CD14-positive monocyte (primary cell): ENCODE results near the gene PRRX2. TPM values are rescaled to one million over a fixed set of nuclear protein-coding genes. Genes with fewer than 3 reads are reported as not detected.
A peak's percentile ranks its signal among the peaks of the same experiment; 100 is the strongest.

Experiments
- DNase-seq, 3 donors: peaks; one replicate each; pipeline ENCODE4 v3.0.0-alpha.2; 2011 to 2022
- H2AFZ ChIP-seq: 2 replicates; pipeline ENCODE4 v1.6.0; 2012; ENCODE audit warnings: mild to moderate bottlenecking, low read depth, low read length, inconsistent platforms; ENCODE audit not compliant: insufficient read depth, poor library complexity, severe bottlenecking
- H3K27ac ChIP-seq, 2 donors: 1 replicate in 1 of 2; 2 replicates in 1 of 2; pipeline ENCODE4 v1.5.1; 2012 to 2013; ENCODE audit warnings: low read length in 2 of 2, control low read depth in 1 of 2, inconsistent platforms in 1 of 2, low read depth in 1 of 2, mild to moderate bottlenecking in 1 of 2
- H3K27me3 ChIP-seq, 2 donors: one replicate each; pipeline versions ENCODE4 v1.6.0 to v1.6.1; 2011 to 2013; ENCODE audit warnings: low read length in 2 of 2; ENCODE audit not compliant: control insufficient read depth in 2 of 2, insufficient read depth in 2 of 2
- H3K36me3 ChIP-seq, 2 donors: replicated peaks in 1 of 2; 1 replicate in 1 of 2; 2 replicates in 1 of 2; pipeline versions ENCODE4 v1.5.1 to v1.6.1; 2012 to 2013; ENCODE audit warnings: low read length in 2 of 2, control low read depth in 1 of 2, inconsistent platforms in 1 of 2, mild to moderate bottlenecking in 1 of 2; ENCODE audit not compliant: insufficient read depth in 2 of 2, control insufficient read depth in 1 of 2
- H3K4me1 ChIP-seq, 2 donors: 1 replicate in 1 of 2; 2 replicates in 1 of 2; pipeline versions ENCODE4 v1.5.1 to v1.6.1; 2012 to 2013; ENCODE audit warnings: low read length in 2 of 2, control low read depth in 1 of 2, inconsistent platforms in 1 of 2, mild to moderate bottlenecking in 1 of 2, moderate library complexity in 1 of 2; ENCODE audit not compliant: insufficient read depth in 2 of 2, control insufficient read depth in 1 of 2
- H3K4me2 ChIP-seq: replicated peaks from 2 replicates; pipeline ENCODE3; 2012; ENCODE audit warnings: low read length, moderate library complexity, mild to moderate bottlenecking; ENCODE audit not compliant: poor library complexity, severe bottlenecking; ENCODE audit errors: extremely low read depth
- H3K4me3 ChIP-seq, 3 experiments: fragments of 200-600 bp in 1 of 3; sonication (generic) in 1 of 3; replicated peaks in 1 of 3; 1 replicate in 2 of 3; 2 replicates in 1 of 3; pipeline ENCODE4 v1.5.1; 2011 to 2013; ENCODE audit warnings: low read length in 3 of 3, mild to moderate bottlenecking in 3 of 3, control low read depth in 2 of 3, low read depth in 2 of 3, inconsistent platforms in 1 of 3, moderate library complexity in 1 of 3
- H3K79me2 ChIP-seq: 2 replicates; pipeline ENCODE4 v1.6.0; 2012; ENCODE audit warnings: mild to moderate bottlenecking, control low read depth, inconsistent platforms, low read length, moderate library complexity; ENCODE audit not compliant: insufficient read depth
- H3K9ac ChIP-seq: 2 replicates; pipeline ENCODE4 v1.6.0; 2017; ENCODE audit warnings: low read length, mild to moderate bottlenecking; ENCODE audit not compliant: insufficient read depth, poor library complexity, severe bottlenecking
- H3K9me3 ChIP-seq, 2 donors: replicated peaks in 1 of 2; 1 replicate in 1 of 2; 2 replicates in 1 of 2; pipeline versions ENCODE4 v1.5.1 to v1.6.1; 2012 to 2013; ENCODE audit warnings: low read length in 2 of 2, control low read depth in 1 of 2; ENCODE audit not compliant: control insufficient read depth in 1 of 2, insufficient read depth in 1 of 2
- H4K20me1 ChIP-seq: 2 replicates; pipeline ENCODE4 v1.6.0; 2012; ENCODE audit warnings: mild to moderate bottlenecking, low read length, control low read depth, moderate library complexity; ENCODE audit not compliant: insufficient read depth
- H3K27ac Mint-ChIP-seq, 7 donors: one replicate each; pipeline ENCODE4 v1.8.0; 2020; ENCODE audit warnings: mild to moderate bottlenecking in 7 of 7, mixed read lengths in 7 of 7, moderate library complexity in 6 of 7, inconsistent platforms in 2 of 7
- H3K27me3 Mint-ChIP-seq, 3 donors: one replicate each; pipeline ENCODE4 v1.8.0; 2021 to 2022; ENCODE audit warnings: low read depth in 3 of 3, mild to moderate bottlenecking in 3 of 3, mixed read lengths in 3 of 3, moderate library complexity in 3 of 3, inconsistent platforms in 1 of 3
- H3K36me3 Mint-ChIP-seq, 2 donors: one replicate each; pipeline ENCODE4 v1.8.0; 2020; ENCODE audit warnings: mixed read lengths in 2 of 2, inconsistent platforms in 1 of 2, mild to moderate bottlenecking in 1 of 2
- H3K4me1 Mint-ChIP-seq: one replicate; pipeline ENCODE4 v1.8.0; 2020; ENCODE audit warnings: mild to moderate bottlenecking, mixed read lengths
- H3K4me3 Mint-ChIP-seq, 2 donors: one replicate each; pipeline ENCODE4 v1.8.0; 2020; ENCODE audit warnings: mild to moderate bottlenecking in 2 of 2, mixed read lengths in 2 of 2, moderate library complexity in 1 of 2
- H3K9me3 Mint-ChIP-seq, 7 donors: one replicate each; pipeline ENCODE4 v1.8.0; 2020 to 2022; ENCODE audit warnings: mixed read lengths in 7 of 7, mild to moderate bottlenecking in 6 of 7, moderate library complexity in 6 of 7, inconsistent platforms in 2 of 7
- CTCF ChIP-seq: fragments of 200-600 bp; IDR thresholded peaks from one replicate; pipeline ENCODE4 v1.8.0; 2022; ENCODE audit warnings: antibody characterized with exemption, mild to moderate bottlenecking
- WGBS: methylation state at CpG from one replicate; pipeline ENCODE4 v1.1.5; 2013; ENCODE audit warnings: missing lambda C conversion rate; ENCODE audit not compliant: insufficient coverage; 5-methylcytosine and 5-hydroxymethylcytosine counted together
- intact Hi-C, 2 donors: fragments of 100-400 bp; cut with micrococcal nuclease; formaldehyde crosslinking; loops; one replicate each; pipeline versions ENCODE4 v1.15.0 to v1.15.1; 2023
- polyA plus RNA-seq, 3 donors: library from polyadenylated mRNA; depleted of rRNA in 1 of 3; unstranded in 2 of 3; stranded (reverse) in 1 of 3; fragments of 300-500 nt in 2 of 3; fragments of >200 nt in 1 of 3; fragmentation: Illumina TruSeq in 2 of 3; gene quantifications; 1 replicate in 2 of 3; 2 replicates in 1 of 3; pipeline ENCODE4 v1.2.3, GENCODE V29; 2012 to 2021

The PRRX2 gene
- polyA plus RNA-seq, 3 donors = not detected

DNA sequence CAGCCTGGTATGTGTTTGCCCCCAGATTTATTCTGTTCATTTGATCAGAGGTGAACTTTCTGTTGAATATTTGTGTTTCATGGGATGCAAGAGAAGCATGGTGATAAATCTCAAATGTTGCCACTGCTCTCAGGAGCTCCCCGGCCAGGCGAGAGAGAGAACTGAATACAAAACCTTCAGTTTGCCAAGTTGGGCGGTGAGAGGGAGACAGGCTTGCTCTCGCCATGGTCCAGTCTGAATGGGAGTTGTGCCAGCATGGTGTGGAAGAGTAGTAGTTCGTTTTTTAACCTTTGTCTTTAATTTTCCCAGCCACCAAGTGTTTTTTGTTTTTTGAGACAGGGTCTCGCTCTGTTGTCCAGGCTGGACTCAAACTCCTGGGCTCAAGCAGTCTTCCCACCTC, 36.7 kb upstream of the PRRX2 start:
- peak overlapping the region in 5 of 7 donors; percentile 12 to 78 (median 65) for H3K27ac Mint-ChIP-seq
- Histone ChIP-seq H3K27ac (peak overlapping the region in 1 of 2 donors; percentile 42), H3K4me3 (no peak overlapping the region), H2AFZ (no peak overlapping the region), H3K79me2 (peaks cover 78% of the 10 kb centered on the region), H3K36me3 (peaks cover 14 to 43% of the 10 kb centered on the region in 2 donors), H3K4me1 (peaks cover 41 to 48% of the 10 kb centered on the region in 2 donors), H3K27me3 (no peaks in the 10 kb centered on the region), H3K9me3 (no peaks in the 10 kb centered on the region), H4K20me1 (peaks cover 73% of the 10 kb centered on the region), H3K9ac (no peak overlapping the region), H3K4me2 (no peak overlapping the region)
- H3K4me3 Mint-ChIP-seq = no peak overlapping the region
- no peak for TF ChIP-seq CTCF
- no peak for DNase-seq
- 100% methylated on average over 2 of the region's 6 CpGs for WGBS
- intact Hi-C loops = loop anchor here in 1 of 2 donors (5.0 kb wide), 1 partner anchor 451 kb away; the partner anchor contains the start of gene IER5L
- H3K36me3 Mint-ChIP-seq = peaks cover 33 to 41% of the 10 kb centered on the region in 2 donors
- peaks cover 53% of the 10 kb centered on the region for H3K4me1 Mint-ChIP-seq
- H3K27me3 Mint-ChIP-seq = peaks cover 0 to 5% (median 0%) of the 10 kb centered on the region in 3 donors
- no peaks in the 10 kb centered on the region for H3K9me3 Mint-ChIP-seq

DNA sequence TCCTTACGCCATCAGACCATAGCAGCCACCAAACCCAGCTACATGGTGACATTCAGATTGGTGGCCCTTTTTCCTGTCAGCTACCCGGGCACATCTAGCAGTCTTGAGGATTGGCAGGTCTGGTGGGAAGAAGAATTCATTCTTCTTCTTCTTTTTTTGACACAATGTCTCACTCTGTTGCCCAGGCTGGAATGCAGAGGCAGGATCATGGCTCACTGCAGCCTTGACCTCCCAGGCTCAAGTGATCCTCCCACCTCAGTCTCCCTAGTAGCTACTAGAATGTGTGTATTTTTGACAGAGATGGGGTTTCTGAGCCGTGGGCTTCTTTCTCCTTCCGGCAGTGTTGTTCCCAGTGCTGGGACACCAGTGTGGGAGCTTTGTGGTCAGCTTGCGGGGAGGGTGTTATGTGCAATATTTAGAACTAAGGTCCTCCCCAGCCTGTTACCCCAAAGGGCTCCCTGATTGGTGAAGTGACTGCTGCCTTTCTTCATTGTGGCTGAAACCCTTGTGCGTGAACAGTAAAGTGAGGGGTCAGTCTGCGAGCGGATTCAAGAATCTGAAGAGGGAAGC, 36.1 kb upstream of the PRRX2 start:
- Histone ChIP-seq H3K4me3 (no peak overlapping the region), H3K79me2 (peaks cover 82% of the 10 kb centered on the region), H3K4me2 (no peak overlapping the region), H3K36me3 (peaks cover 19 to 49% of the 10 kb centered on the region in 2 donors), H3K9me3 (no peaks in the 10 kb centered on the region), H3K4me1 (peaks cover 34 to 42% of the 10 kb centered on the region in 2 donors), H2AFZ (no peak overlapping the region), H3K27me3 (no peaks in the 10 kb centered on the region), H4K20me1 (peaks cover 79% of the 10 kb centered on the region), H3K9ac (no peak overlapping the region), H3K27ac (peak overlapping the region in 1 of 2 donors; percentile 42)
- no peak for TF ChIP-seq CTCF
- 85% methylated on average over 4 of the region's 8 CpGs for WGBS
- DNase-seq = no peak
- Mint-ChIP-seq H3K4me1 (peaks cover 47% of the 10 kb centered on the region), H3K27ac (peak overlapping the region in 2 of 7 donors; percentile 63 to 65), H3K36me3 (peaks cover 37 to 48% of the 10 kb centered on the region in 2 donors), H3K4me3 (no peak overlapping the region), H3K27me3 (peaks cover 0 to 3% (median 0%) of the 10 kb centered on the region in 3 donors), H3K9me3 (no peaks in the 10 kb centered on the region)
- intact Hi-C loops = loop anchor here in 1 of 2 donors (5.0 kb wide), 1 partner anchor 452 kb away; the partner anchor contains the start of gene IER5L
